GDM1 (cell line): Measurements from ENCODE around the gene ABRACL.
"Not testable (repeated sequence)": the region's sequence is repeated elsewhere in the genome, so short reads cannot be mapped to it uniquely, and the experiment has no call there.

ENCODE experiments used
- DNase-seq: peaks from one replicate; lab custom pipeline; 2025; lab: John Stamatoyannopoulos, UW

ABRACL gene

GRCh38 chr6:139028658-139029469 lies at the start of gene ABRACL:
ABRACL (plus strand) TSS chr6:139028745; CDS start chr6:139034161, 5,416 bp downstream.
- peak; percentile 84 for DNase-seq

- no peak for DNase-seq
These were observed 49.2 kb upstream of the ABRACL start for GRCh38 chr6:138979365-138979764.

- DNase-seq, result no peak
These were observed 48.5 kb upstream of the ABRACL start for GRCh38 chr6:138979813-138980668.

- DNase-seq, result no peak
These were observed 47.1 kb upstream of the ABRACL start for GRCh38 chr6:138981416-138981815.

GRCh38 chr6:138986578-138986977 lies 42.0 kb upstream of the ABRACL start:
- no peak for DNase-seq

GRCh38 chr6:138987080-138987642 lies 41.4 kb upstream of the ABRACL start:
- no peak for DNase-seq

GRCh38 chr6:138987643-138988468 lies 40.7 kb upstream of the ABRACL start, which contains the start of gene REPS1:
REPS1 (minus strand) TSS chr6:138988253; CDS start chr6:138987682, 571 bp downstream.
- peak; percentile 87 for DNase-seq

GRCh38 chr6:138988469-138988834 lies 40.1 kb upstream of the ABRACL start:
- DNase-seq, result no peak

- DNase-seq, result no peak
These were observed 39.2 kb upstream of the ABRACL start for GRCh38 chr6:138989098-138989983.

- no peak for DNase-seq
These were observed 37.3 kb upstream of the ABRACL start for GRCh38 chr6:138991206-138991605.

GRCh38 chr6:138992965-138993364 lies 35.6 kb upstream of the ABRACL start:
- DNase-seq, result not testable (repeated sequence)

GRCh38 chr6:138993410-138993809 lies 35.1 kb upstream of the ABRACL start:
- DNase-seq, result not testable (repeated sequence)

GRCh38 chr6:138996524-138996923 lies 32.0 kb upstream of the ABRACL start:
- no peak for DNase-seq

- no peak for DNase-seq
These were observed 31.4 kb upstream of the ABRACL start for GRCh38 chr6:138997136-138997535.

GRCh38 chr6:138999949-139000725 lies 28.4 kb upstream of the ABRACL start:
- no peak for DNase-seq

- no peak for DNase-seq
These were observed 24.8 kb upstream of the ABRACL start for GRCh38 chr6:139003751-139004150.

- DNase-seq, result no peak
These were observed 22.1 kb upstream of the ABRACL start for GRCh38 chr6:139006477-139006876.

- no peak for DNase-seq
These were observed 21.1 kb upstream of the ABRACL start for GRCh38 chr6:139007428-139007827.

- no peak for DNase-seq
These were observed 20.4 kb upstream of the ABRACL start for GRCh38 chr6:139008117-139008516.

- DNase-seq, result no peak
These were observed 17.9 kb upstream of the ABRACL start for GRCh38 chr6:139010674-139011073.
